ENCODE data around the gene ARHGAP32.

ARHGAP32 gene

GRCh38 chr11:129192150-129192549 is at the start of gene ARHGAP32:
TSS of gene ARHGAP32 (minus strand) at chr11:129192325. CDS start at chr11:129192198, 127 bp downstream.
- H3K9ac ChIP-seq (ENCODE audit: low read length) = no peak within 1 kb of the TSS
- H3K27me3 ChIP-seq (ENCODE audit: control insufficient read depth, insufficient read depth, low read length) = no peaks in the 10 kb centered on the region
- peaks cover 18% of the 10 kb centered on the region for H3K4me1 ChIP-seq (ENCODE audit: control insufficient read depth, low read depth, low read length)
- no peak within 1 kb of the TSS for H3K4me3 ChIP-seq (ENCODE audit: low read length)
- H3K27ac ChIP-seq (ENCODE audit: low read length) = peak within 1 kb of the TSS; percentile 12
- H3K9me3 ChIP-seq (ENCODE audit: control insufficient read depth, low read depth, low read length) = no peaks in the 10 kb centered on the region
- no peaks in the 10 kb centered on the region for H3K36me3 ChIP-seq (ENCODE audit: control insufficient read depth, low read depth, low read length)

GRCh38 chr11:129239207-129239606 is 47.1 kb upstream of the ARHGAP32 start:
- Histone ChIP-seq H3K4me1 (ENCODE audit: control insufficient read depth, low read depth, low read length) (no peaks in the 10 kb centered on the region), H3K36me3 (ENCODE audit: control insufficient read depth, low read depth, low read length) (no peaks in the 10 kb centered on the region), H3K9me3 (ENCODE audit: control insufficient read depth, low read depth, low read length) (no peaks in the 10 kb centered on the region), H3K27me3 (ENCODE audit: control insufficient read depth, insufficient read depth, low read length) (no peaks in the 10 kb centered on the region), H3K4me3 (ENCODE audit: low read length) (no peak overlapping the region), H3K27ac (ENCODE audit: low read length) (no peak overlapping the region), H3K9ac (ENCODE audit: low read length) (no peak overlapping the region)

GRCh38 chr11:129237880-129238638 is 45.9 kb upstream of the ARHGAP32 start:
- H3K36me3 ChIP-seq (ENCODE audit: control insufficient read depth, low read depth, low read length) = no peaks in the 10 kb centered on the region
- H3K27ac ChIP-seq (ENCODE audit: low read length) = no peak overlapping the region
- H3K9ac ChIP-seq (ENCODE audit: low read length) = no peak overlapping the region
- H3K4me1 ChIP-seq (ENCODE audit: control insufficient read depth, low read depth, low read length) = no peaks in the 10 kb centered on the region
- no peak overlapping the region for H3K4me3 ChIP-seq (ENCODE audit: low read length)
- H3K27me3 ChIP-seq (ENCODE audit: control insufficient read depth, insufficient read depth, low read length) = no peaks in the 10 kb centered on the region
- H3K9me3 ChIP-seq (ENCODE audit: control insufficient read depth, low read depth, low read length) = no peaks in the 10 kb centered on the region

GRCh38 chr11:129237456-129237855 is 45.3 kb upstream of the ARHGAP32 start:
- no peaks in the 10 kb centered on the region for H3K27me3 ChIP-seq (ENCODE audit: control insufficient read depth, insufficient read depth, low read length)
- no peak overlapping the region for H3K9ac ChIP-seq (ENCODE audit: low read length)
- no peak overlapping the region for H3K27ac ChIP-seq (ENCODE audit: low read length)
- H3K36me3 ChIP-seq (ENCODE audit: control insufficient read depth, low read depth, low read length) = no peaks in the 10 kb centered on the region
- H3K4me3 ChIP-seq (ENCODE audit: low read length) = no peak overlapping the region
- no peaks in the 10 kb centered on the region for H3K9me3 ChIP-seq (ENCODE audit: control insufficient read depth, low read depth, low read length)
- H3K4me1 ChIP-seq (ENCODE audit: control insufficient read depth, low read depth, low read length) = no peaks in the 10 kb centered on the region

- no peak overlapping the region for H3K9ac ChIP-seq (ENCODE audit: low read length)
- H3K27me3 ChIP-seq (ENCODE audit: control insufficient read depth, insufficient read depth, low read length) = no peaks in the 10 kb centered on the region
- no peaks in the 10 kb centered on the region for H3K36me3 ChIP-seq (ENCODE audit: control insufficient read depth, low read depth, low read length)
- no peaks in the 10 kb centered on the region for H3K4me1 ChIP-seq (ENCODE audit: control insufficient read depth, low read depth, low read length)
- no peaks in the 10 kb centered on the region for H3K9me3 ChIP-seq (ENCODE audit: control insufficient read depth, low read depth, low read length)
- no peak overlapping the region for H3K4me3 ChIP-seq (ENCODE audit: low read length)
- no peak overlapping the region for H3K27ac ChIP-seq (ENCODE audit: low read length)
Measured at GRCh38 chr11:129236850-129237249, 44.7 kb upstream of the ARHGAP32 start.

GRCh38 chr11:129234978-129235377 is 42.9 kb upstream of the ARHGAP32 start:
- H3K9me3 ChIP-seq (ENCODE audit: control insufficient read depth, low read depth, low read length) = no peaks in the 10 kb centered on the region
- no peak overlapping the region for H3K4me3 ChIP-seq (ENCODE audit: low read length)
- no peaks in the 10 kb centered on the region for H3K4me1 ChIP-seq (ENCODE audit: control insufficient read depth, low read depth, low read length)
- no peak overlapping the region for H3K27ac ChIP-seq (ENCODE audit: low read length)
- no peak overlapping the region for H3K9ac ChIP-seq (ENCODE audit: low read length)
- H3K36me3 ChIP-seq (ENCODE audit: control insufficient read depth, low read depth, low read length) = no peaks in the 10 kb centered on the region
- no peaks in the 10 kb centered on the region for H3K27me3 ChIP-seq (ENCODE audit: control insufficient read depth, insufficient read depth, low read length)

- Histone ChIP-seq H3K9me3 (ENCODE audit: control insufficient read depth, low read depth, low read length) (peaks cover 9% of the 10 kb centered on the region), H3K4me3 (ENCODE audit: low read length) (no peak overlapping the region), H3K36me3 (ENCODE audit: control insufficient read depth, low read depth, low read length) (no peaks in the 10 kb centered on the region), H3K27ac (ENCODE audit: low read length) (no peak overlapping the region), H3K27me3 (ENCODE audit: control insufficient read depth, insufficient read depth, low read length) (no peaks in the 10 kb centered on the region), H3K4me1 (ENCODE audit: control insufficient read depth, low read depth, low read length) (no peaks in the 10 kb centered on the region), H3K9ac (ENCODE audit: low read length) (no peak overlapping the region)
Measured at GRCh38 chr11:129230006-129230405, 37.9 kb upstream of the ARHGAP32 start.

- Histone ChIP-seq H3K27ac (ENCODE audit: low read length) (no peak overlapping the region), H3K36me3 (ENCODE audit: control insufficient read depth, low read depth, low read length) (no peaks in the 10 kb centered on the region), H3K27me3 (ENCODE audit: control insufficient read depth, insufficient read depth, low read length) (no peaks in the 10 kb centered on the region), H3K9me3 (ENCODE audit: control insufficient read depth, low read depth, low read length) (peaks cover 9% of the 10 kb centered on the region), H3K9ac (ENCODE audit: low read length) (no peak overlapping the region), H3K4me3 (ENCODE audit: low read length) (no peak overlapping the region), H3K4me1 (ENCODE audit: control insufficient read depth, low read depth, low read length) (peaks cover 4% of the 10 kb centered on the region)
Measured at GRCh38 chr11:129226207-129226798, 34.2 kb upstream of the ARHGAP32 start.

GRCh38 chr11:129225190-129225589 is 33.1 kb upstream of the ARHGAP32 start:
- no peak overlapping the region for H3K27ac ChIP-seq (ENCODE audit: low read length)
- H3K9ac ChIP-seq (ENCODE audit: low read length) = no peak overlapping the region
- peaks cover 9% of the 10 kb centered on the region for H3K9me3 ChIP-seq (ENCODE audit: control insufficient read depth, low read depth, low read length)
- no peaks in the 10 kb centered on the region for H3K36me3 ChIP-seq (ENCODE audit: control insufficient read depth, low read depth, low read length)
- H3K27me3 ChIP-seq (ENCODE audit: control insufficient read depth, insufficient read depth, low read length) = no peaks in the 10 kb centered on the region
- no peak overlapping the region for H3K4me3 ChIP-seq (ENCODE audit: low read length)
- H3K4me1 ChIP-seq (ENCODE audit: control insufficient read depth, low read depth, low read length) = peaks cover 11% of the 10 kb centered on the region

GRCh38 chr11:129224538-129224937 is 32.4 kb upstream of the ARHGAP32 start:
- no peak overlapping the region for H3K9ac ChIP-seq (ENCODE audit: low read length)
- H3K9me3 ChIP-seq (ENCODE audit: control insufficient read depth, low read depth, low read length) = peaks cover 9% of the 10 kb centered on the region
- H3K36me3 ChIP-seq (ENCODE audit: control insufficient read depth, low read depth, low read length) = no peaks in the 10 kb centered on the region
- H3K27me3 ChIP-seq (ENCODE audit: control insufficient read depth, insufficient read depth, low read length) = no peaks in the 10 kb centered on the region
- H3K27ac ChIP-seq (ENCODE audit: low read length) = no peak overlapping the region
- H3K4me3 ChIP-seq (ENCODE audit: low read length) = no peak overlapping the region
- H3K4me1 ChIP-seq (ENCODE audit: control insufficient read depth, low read depth, low read length) = peaks cover 12% of the 10 kb centered on the region

- H3K9me3 ChIP-seq (ENCODE audit: control insufficient read depth, low read depth, low read length) = peaks cover 9% of the 10 kb centered on the region
- no peaks in the 10 kb centered on the region for H3K36me3 ChIP-seq (ENCODE audit: control insufficient read depth, low read depth, low read length)
- peaks cover 14% of the 10 kb centered on the region for H3K4me1 ChIP-seq (ENCODE audit: control insufficient read depth, low read depth, low read length)
- no peak overlapping the region for H3K9ac ChIP-seq (ENCODE audit: low read length)
- H3K27me3 ChIP-seq (ENCODE audit: control insufficient read depth, insufficient read depth, low read length) = no peaks in the 10 kb centered on the region
- H3K4me3 ChIP-seq (ENCODE audit: low read length) = no peak overlapping the region
- H3K27ac ChIP-seq (ENCODE audit: low read length) = no peak overlapping the region
Measured at GRCh38 chr11:129223701-129224149, 31.6 kb upstream of the ARHGAP32 start.

- Histone ChIP-seq H3K4me3 (ENCODE audit: low read length) (no peak overlapping the region), H3K27me3 (ENCODE audit: control insufficient read depth, insufficient read depth, low read length) (no peaks in the 10 kb centered on the region), H3K9ac (ENCODE audit: low read length) (no peak overlapping the region), H3K4me1 (ENCODE audit: control insufficient read depth, low read depth, low read length) (peaks cover 16% of the 10 kb centered on the region), H3K9me3 (ENCODE audit: control insufficient read depth, low read depth, low read length) (peaks cover 9% of the 10 kb centered on the region), H3K27ac (ENCODE audit: low read length) (no peak overlapping the region), H3K36me3 (ENCODE audit: control insufficient read depth, low read depth, low read length) (no peaks in the 10 kb centered on the region)
Measured at GRCh38 chr11:129223260-129223659, 31.1 kb upstream of the ARHGAP32 start.

All from iPS-18a (cell line).